ENCODE data around the gene RASGEF1C.
A peak's percentile ranks its signal among the peaks of the same experiment; 100 is the strongest.
"Not testable (repeated sequence)": the region's sequence is repeated elsewhere in the genome, so short reads cannot be mapped to it uniquely, and the experiment has no call there.

The RASGEF1C gene

GRCh38 chr5:180211761-180212035, 2.7 kb upstream of the RASGEF1C start:
- DNase-seq (ENCODE audit: low spot score) = no peak

- DNase-seq (ENCODE audit: low spot score) = no peak
Measured at GRCh38 chr5:180210961-180211760, 2.1 kb upstream of the RASGEF1C start.

GRCh38 chr5:180210077-180210476, 1.1 kb upstream of the RASGEF1C start:
- not testable (repeated sequence) for DNase-seq (ENCODE audit: low spot score)

GRCh38 chr5:180208435-180209081, 453 bp downstream of the RASGEF1C start:
- DNase-seq (ENCODE audit: low spot score) = peak; percentile 32

- DNase-seq (ENCODE audit: low spot score) = no peak
Measured at GRCh38 chr5:180208038-180208434, 975 bp downstream of the RASGEF1C start.

GRCh38 chr5:180207593-180207992, 1.4 kb downstream of the RASGEF1C start:
- DNase-seq (ENCODE audit: low spot score) = no peak

- DNase-seq (ENCODE audit: low spot score) = no peak
Measured at GRCh38 chr5:180206993-180207392, 2.0 kb downstream of the RASGEF1C start.

- DNase-seq (ENCODE audit: low spot score) = no peak
Measured at GRCh38 chr5:180205916-180206315, 3.1 kb downstream of the RASGEF1C start.

GRCh38 chr5:180204276-180204819, 4.7 kb downstream of the RASGEF1C start:
- DNase-seq (ENCODE audit: low spot score) = no peak

GRCh38 chr5:180202939-180203573, 6.0 kb downstream of the RASGEF1C start:
- DNase-seq (ENCODE audit: low spot score) = no peak

GRCh38 chr5:180201051-180201987, 7.7 kb downstream of the RASGEF1C start:
- DNase-seq (ENCODE audit: low spot score) = no peak

GRCh38 chr5:180199390-180199789, 9.6 kb downstream of the RASGEF1C start:
- no peak for DNase-seq (ENCODE audit: low spot score)

GRCh38 chr5:180198208-180198607, 10.8 kb downstream of the RASGEF1C start:
- DNase-seq (ENCODE audit: low spot score) = no peak

- no peak for DNase-seq (ENCODE audit: low spot score)
Measured at GRCh38 chr5:180197016-180197702, 11.9 kb downstream of the RASGEF1C start.

- no peak for DNase-seq (ENCODE audit: low spot score)
Measured at GRCh38 chr5:180194410-180195345, 14.3 kb downstream of the RASGEF1C start.

- no peak for DNase-seq (ENCODE audit: low spot score)
Measured at GRCh38 chr5:180193749-180194375, 15.1 kb downstream of the RASGEF1C start.

- no peak for DNase-seq (ENCODE audit: low spot score)
Measured at GRCh38 chr5:180191716-180192115, 17.3 kb downstream of the RASGEF1C start.

- no peak for DNase-seq (ENCODE audit: low spot score)
Measured at GRCh38 chr5:180187767-180188166, 21.2 kb downstream of the RASGEF1C start.

- no peak for DNase-seq (ENCODE audit: low spot score)
Measured at GRCh38 chr5:180180846-180181245, 28.2 kb downstream of the RASGEF1C start.
